ENCODE results near the gene TOM1. TPM values are rescaled to one million over a fixed set of nuclear protein-coding genes. Genes with fewer than 3 reads are reported as not detected.

The TOM1 gene
- polyA plus RNA-seq (ENCODE audit: insufficient read length in 3 of 3): 10 to 100 TPM; 35.2 to 45.0 (median 40.3) TPM

- peak; percentile 99 to 100 (median 99) for DNase-seq (ENCODE audit: low read depth in 3 of 3, low spot score in 2 of 3)
Observed at GRCh38 chr22:35299673-35300499, at the start of gene TOM1. TOM1 (plus strand) TSS chr22:35299894; CDS start chr22:35299929, 35 bp downstream.

- DNase-seq (ENCODE audit: low read depth in 3 of 3, low spot score in 2 of 3): no peak
Observed at GRCh38 chr22:35250156-35250555, 49.5 kb upstream of the TOM1 start.

GRCh38 chr22:35253946-35254345 is 45.7 kb upstream of the TOM1 start:
- no peak for DNase-seq (ENCODE audit: low read depth in 3 of 3, low spot score in 2 of 3)

GRCh38 chr22:35257002-35257320 is 42.7 kb upstream of the TOM1 start:
- no peak for DNase-seq (ENCODE audit: low read depth in 3 of 3, low spot score in 2 of 3)

GRCh38 chr22:35257321-35258190 is 42.1 kb upstream of the TOM1 start, which contains the start of gene HMGXB4:
HMGXB4 (plus strand) TSS chr22:35257493; CDS start chr22:35262391, 4,898 bp downstream.
- DNase-seq (ENCODE audit: low read depth in 3 of 3, low spot score in 2 of 3): peak; percentile 56 to 87 (median 76)

- DNase-seq (ENCODE audit: low read depth in 3 of 3, low spot score in 2 of 3): peak; percentile 18 to 35 (median 21)
Observed at GRCh38 chr22:35258191-35258988, 41.3 kb upstream of the TOM1 start.

GRCh38 chr22:35264986-35265385 is 34.7 kb upstream of the TOM1 start:
- DNase-seq (ENCODE audit: low read depth in 3 of 3, low spot score in 2 of 3): no peak

- DNase-seq (ENCODE audit: low read depth in 3 of 3, low spot score in 2 of 3): no peak
Observed at GRCh38 chr22:35266277-35266676, 33.4 kb upstream of the TOM1 start.

- no peak for DNase-seq (ENCODE audit: low read depth in 3 of 3, low spot score in 2 of 3)
Observed at GRCh38 chr22:35269630-35270029, 30.1 kb upstream of the TOM1 start.

GRCh38 chr22:35274154-35274871 is 25.4 kb upstream of the TOM1 start:
- DNase-seq (ENCODE audit: low read depth in 3 of 3, low spot score in 2 of 3): no peak

- DNase-seq (ENCODE audit: low read depth in 3 of 3, low spot score in 2 of 3): no peak
Observed at GRCh38 chr22:35275580-35275979, 24.1 kb upstream of the TOM1 start.

GRCh38 chr22:35276019-35276418 is 23.7 kb upstream of the TOM1 start:
- DNase-seq (ENCODE audit: low read depth in 3 of 3, low spot score in 2 of 3): no peak

- DNase-seq (ENCODE audit: low read depth in 3 of 3, low spot score in 2 of 3): no peak
Observed at GRCh38 chr22:35288116-35288515, 11.6 kb upstream of the TOM1 start.

- DNase-seq (ENCODE audit: low read depth in 3 of 3, low spot score in 2 of 3): no peak
Observed at GRCh38 chr22:35292786-35293185, 6.9 kb upstream of the TOM1 start.

- DNase-seq (ENCODE audit: low read depth in 3 of 3, low spot score in 2 of 3): no peak
Observed at GRCh38 chr22:35296051-35296450, 3.6 kb upstream of the TOM1 start.

GRCh38 chr22:35299217-35299672 is 449 bp upstream of the TOM1 start:
- DNase-seq (ENCODE audit: low read depth in 3 of 3, low spot score in 2 of 3): no peak

GRCh38 chr22:35301372-35301874 is 1.7 kb downstream of the TOM1 start:
- no peak for DNase-seq (ENCODE audit: low read depth in 3 of 3, low spot score in 2 of 3)

GRCh38 chr22:35303029-35303624 is 3.4 kb downstream of the TOM1 start:
- no peak for DNase-seq (ENCODE audit: low read depth in 3 of 3, low spot score in 2 of 3)

GRCh38 chr22:35305525-35306070 is 5.9 kb downstream of the TOM1 start:
- no peak for DNase-seq (ENCODE audit: low read depth in 3 of 3, low spot score in 2 of 3)
